Memory B cell (primary cell): ENCODE data around the gene SNED1.

Source experiments
- ATAC-seq: fragments of 150-1000 bp; cut with Tn5 transposase; 2 replicates; pipeline ENCODE4 v1.10.0; 2021; ENCODE audit warnings: low read depth, mild to moderate bottlenecking, moderate library complexity
- DNase-seq, 2 donors: peaks; one replicate each; pipeline ENCODE4 v3.0.0; 2022; ENCODE audit warnings: low spot score in 2 of 2
- H3K27ac Mint-ChIP-seq: one replicate; pipeline ENCODE4 v1.8.0; 2022; ENCODE audit warnings: mild to moderate bottlenecking, moderate library complexity, mixed read lengths
- H3K27me3 Mint-ChIP-seq: one replicate; pipeline ENCODE4 v1.8.0; 2022; ENCODE audit warnings: mixed read lengths
- H3K36me3 Mint-ChIP-seq: one replicate; pipeline ENCODE4 v1.8.0; 2022; ENCODE audit warnings: mild to moderate bottlenecking, mixed read lengths
- H3K4me1 Mint-ChIP-seq: one replicate; pipeline ENCODE4 v1.8.0; 2022; ENCODE audit warnings: mixed read lengths
- H3K4me3 Mint-ChIP-seq: one replicate; pipeline ENCODE4 v1.8.0; 2022; ENCODE audit warnings: mild to moderate bottlenecking, moderate library complexity, mixed read lengths
- H3K9me3 Mint-ChIP-seq: one replicate; pipeline ENCODE4 v1.8.0; 2022; ENCODE audit warnings: mixed read lengths

Gene SNED1

GRCh38 chr2:241080405-241081189, 82.2 kb downstream of the SNED1 start:
- ATAC-seq (no peak), DNase-seq (no peak)
- Mint-ChIP-seq H3K9me3 (peaks cover 1% of the 10 kb centered on the region), H3K4me3 (no peak overlapping the region), H3K27me3 (no peaks in the 10 kb centered on the region), H3K36me3 (peaks cover 9% of the 10 kb centered on the region), H3K4me1 (peaks cover 6% of the 10 kb centered on the region), H3K27ac (no peak overlapping the region)

GRCh38 chr2:241081190-241081642, 82.8 kb downstream of the SNED1 start:
- Mint-ChIP-seq H3K27ac (no peak overlapping the region), H3K4me3 (no peak overlapping the region), H3K4me1 (peaks cover 7% of the 10 kb centered on the region), H3K36me3 (peaks cover 10% of the 10 kb centered on the region), H3K27me3 (no peaks in the 10 kb centered on the region), H3K9me3 (peaks cover 1% of the 10 kb centered on the region)
- ATAC-seq (no peak), DNase-seq (no peak)

- peaks cover 13% of the 10 kb centered on the region for H3K36me3 Mint-ChIP-seq
- no peaks in the 10 kb centered on the region for H3K27me3 Mint-ChIP-seq
- H3K4me1 Mint-ChIP-seq = peaks cover 9% of the 10 kb centered on the region
- no peak overlapping the region for H3K27ac Mint-ChIP-seq
- H3K9me3 Mint-ChIP-seq = peaks cover 1% of the 10 kb centered on the region
- H3K4me3 Mint-ChIP-seq = no peak overlapping the region
- DNase-seq (no peak), ATAC-seq (no peak)
Measured at GRCh38 chr2:241081643-241082340, 83.4 kb downstream of the SNED1 start.

GRCh38 chr2:241082341-241083090, 84.1 kb downstream of the SNED1 start:
- DNase-seq (no peak), ATAC-seq (no peak)
- H3K4me3 Mint-ChIP-seq = no peak overlapping the region
- peaks cover 1% of the 10 kb centered on the region for H3K9me3 Mint-ChIP-seq
- peak overlapping the region; percentile 32 for H3K27ac Mint-ChIP-seq
- H3K27me3 Mint-ChIP-seq = no peaks in the 10 kb centered on the region
- peaks cover 13% of the 10 kb centered on the region for H3K36me3 Mint-ChIP-seq
- peaks cover 9% of the 10 kb centered on the region for H3K4me1 Mint-ChIP-seq

DNA sequence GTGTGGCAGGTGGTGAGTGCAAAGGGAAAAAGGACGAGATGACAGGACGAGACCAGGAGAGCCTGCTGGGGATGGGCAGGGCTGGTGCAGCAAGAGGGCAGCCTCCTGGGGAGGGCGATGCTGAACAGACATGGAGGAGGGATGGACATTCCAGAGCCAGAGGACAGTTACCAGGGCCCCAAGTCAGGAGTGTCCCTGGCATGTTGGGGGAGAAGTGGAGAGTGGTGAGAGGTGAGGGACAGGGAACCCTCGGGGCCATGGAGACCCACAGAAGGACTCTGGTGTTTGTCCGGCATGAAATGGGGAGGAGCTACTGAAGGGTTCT, 84.6 kb downstream of the SNED1 start:
- peak overlapping the region; percentile 32 for H3K27ac Mint-ChIP-seq
- peaks cover 13% of the 10 kb centered on the region for H3K36me3 Mint-ChIP-seq
- H3K27me3 Mint-ChIP-seq = no peaks in the 10 kb centered on the region
- peaks cover 1% of the 10 kb centered on the region for H3K9me3 Mint-ChIP-seq
- ATAC-seq = no peak
- peaks cover 14% of the 10 kb centered on the region for H3K4me1 Mint-ChIP-seq
- H3K4me3 Mint-ChIP-seq = no peak overlapping the region
- DNase-seq = no peak

GRCh38 chr2:241084856-241085444, 86.5 kb downstream of the SNED1 start:
- Mint-ChIP-seq H3K9me3 (peaks cover 1% of the 10 kb centered on the region), H3K36me3 (peaks cover 13% of the 10 kb centered on the region), H3K27ac (no peak overlapping the region), H3K27me3 (no peaks in the 10 kb centered on the region), H3K4me1 (peaks cover 17% of the 10 kb centered on the region), H3K4me3 (no peak overlapping the region)
- DNase-seq = no peak
- no peak for ATAC-seq

- no peaks in the 10 kb centered on the region for H3K27me3 Mint-ChIP-seq
- ATAC-seq (no peak), DNase-seq (no peak)
- peaks cover 21% of the 10 kb centered on the region for H3K36me3 Mint-ChIP-seq
- H3K4me1 Mint-ChIP-seq = peaks cover 18% of the 10 kb centered on the region
- H3K27ac Mint-ChIP-seq = peak overlapping the region; percentile 58
- peak overlapping the region; percentile 72 for H3K4me3 Mint-ChIP-seq
- H3K9me3 Mint-ChIP-seq = peaks cover 1% of the 10 kb centered on the region
Measured at GRCh38 chr2:241087420-241088268, 89.2 kb downstream of the SNED1 start.

GRCh38 chr2:241088376-241088775, 90.0 kb downstream of the SNED1 start:
- ATAC-seq (peak; percentile 85), DNase-seq (no peak)
- Mint-ChIP-seq H3K27ac (peak overlapping the region; percentile 58), H3K27me3 (no peaks in the 10 kb centered on the region), H3K4me1 (peaks cover 15% of the 10 kb centered on the region), H3K9me3 (peaks cover 1% of the 10 kb centered on the region), H3K4me3 (peak overlapping the region; percentile 72), H3K36me3 (peaks cover 22% of the 10 kb centered on the region)

DNA sequence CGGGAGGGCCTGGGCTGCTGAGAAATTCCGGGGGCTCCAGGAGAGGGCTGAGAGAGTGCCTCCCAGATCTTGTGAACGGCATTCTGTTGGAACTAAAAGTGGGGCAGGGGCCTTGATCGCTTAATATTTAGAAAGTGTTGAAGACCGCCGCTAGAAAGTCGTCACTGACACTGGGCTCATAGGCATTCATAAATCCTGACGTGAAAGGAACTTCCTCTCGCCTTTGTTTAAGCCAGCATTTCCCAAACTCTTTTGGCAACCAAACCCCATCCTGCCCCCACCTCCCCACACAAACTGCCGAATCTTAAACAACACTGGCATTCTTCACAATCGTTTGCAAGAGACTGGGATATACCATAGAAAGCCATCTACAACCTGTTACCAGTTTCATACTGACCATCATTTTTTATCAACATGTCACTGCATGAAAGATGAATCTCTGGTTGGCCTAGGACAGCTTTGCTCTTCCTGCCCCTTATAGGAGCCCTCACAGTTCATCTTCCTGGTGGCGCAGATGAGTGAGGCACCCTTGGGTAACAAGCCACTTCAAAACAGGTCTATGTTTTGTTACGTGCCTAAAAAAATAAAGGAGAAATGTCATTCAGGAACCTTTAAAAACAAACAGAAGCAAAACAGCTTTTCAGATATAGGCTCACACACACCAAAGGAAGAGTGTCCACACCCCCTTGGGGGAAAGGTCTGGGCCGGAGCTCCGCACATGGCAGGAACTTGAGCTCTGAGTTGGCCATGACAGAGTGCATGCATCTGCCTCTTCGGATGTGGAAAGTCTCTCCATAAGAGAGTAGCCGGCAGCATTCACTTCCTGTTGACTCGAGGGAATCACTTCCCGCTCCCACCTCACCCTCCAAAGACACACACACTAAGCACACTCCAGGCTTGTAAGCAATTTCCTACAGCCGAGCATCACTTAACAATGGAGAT, 90.6 kb downstream of the SNED1 start:
- no peaks in the 10 kb centered on the region for H3K27me3 Mint-ChIP-seq
- ATAC-seq = no peak
- H3K36me3 Mint-ChIP-seq = peaks cover 22% of the 10 kb centered on the region
- peaks cover 1% of the 10 kb centered on the region for H3K9me3 Mint-ChIP-seq
- H3K27ac Mint-ChIP-seq = peak overlapping the region; percentile 58
- H3K4me3 Mint-ChIP-seq = no peak overlapping the region
- no peak for DNase-seq
- peaks cover 15% of the 10 kb centered on the region for H3K4me1 Mint-ChIP-seq

- H3K27me3 Mint-ChIP-seq = no peaks in the 10 kb centered on the region
- H3K9me3 Mint-ChIP-seq = no peaks in the 10 kb centered on the region
- DNase-seq = no peak
- no peak for ATAC-seq
- H3K4me1 Mint-ChIP-seq = peaks cover 22% of the 10 kb centered on the region
- peaks cover 24% of the 10 kb centered on the region for H3K36me3 Mint-ChIP-seq
- H3K27ac Mint-ChIP-seq = no peak overlapping the region
- H3K4me3 Mint-ChIP-seq = no peak overlapping the region
Measured at GRCh38 chr2:241091201-241091600, 92.8 kb downstream of the SNED1 start.

DNA sequence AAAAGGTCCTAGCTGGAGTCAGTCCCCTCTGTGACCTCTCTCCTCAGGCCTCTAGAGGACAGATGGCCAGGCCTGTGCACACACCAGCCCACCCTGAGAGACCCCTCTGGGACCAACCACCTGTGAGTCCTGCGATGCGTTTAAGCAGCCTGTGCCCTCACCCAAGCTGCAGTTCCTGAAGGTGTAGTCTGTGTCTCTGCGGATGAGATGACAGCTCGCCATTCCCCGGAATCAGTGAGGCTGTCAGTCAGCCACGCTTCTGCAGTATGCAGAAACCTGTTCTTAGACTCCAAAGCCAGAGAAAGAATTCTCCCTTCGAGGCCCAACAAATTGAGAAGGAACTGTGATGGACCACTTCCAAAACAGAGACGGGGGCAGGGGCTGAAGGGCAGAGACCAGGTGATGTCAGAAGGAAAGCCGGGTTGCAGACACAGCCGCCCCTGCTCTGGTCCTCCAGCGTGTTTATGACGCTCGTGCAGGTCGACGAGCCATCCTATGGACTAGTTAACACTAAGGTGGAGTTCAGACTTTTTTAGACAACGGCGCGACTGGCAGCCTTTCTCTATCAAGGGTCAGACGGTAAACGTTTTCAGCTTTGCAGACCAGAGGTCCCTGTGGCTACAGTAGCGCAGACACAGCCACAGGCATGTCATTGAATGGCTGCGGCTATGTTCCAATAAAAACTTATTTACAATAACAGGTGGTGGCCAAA, 93.5 kb downstream of the SNED1 start:
- H3K36me3 Mint-ChIP-seq = peaks cover 26% of the 10 kb centered on the region
- peaks cover 24% of the 10 kb centered on the region for H3K4me1 Mint-ChIP-seq
- no peaks in the 10 kb centered on the region for H3K9me3 Mint-ChIP-seq
- H3K27ac Mint-ChIP-seq = no peak overlapping the region
- ATAC-seq = no peak
- DNase-seq = no peak
- H3K27me3 Mint-ChIP-seq = no peaks in the 10 kb centered on the region
- no peak overlapping the region for H3K4me3 Mint-ChIP-seq

GRCh38 chr2:241092677-241093076, 94.3 kb downstream of the SNED1 start:
- ATAC-seq (no peak), DNase-seq (no peak)
- Mint-ChIP-seq H3K27ac (peak overlapping the region; percentile 28), H3K4me3 (no peak overlapping the region), H3K4me1 (peaks cover 31% of the 10 kb centered on the region), H3K9me3 (no peaks in the 10 kb centered on the region), H3K27me3 (no peaks in the 10 kb centered on the region), H3K36me3 (peaks cover 33% of the 10 kb centered on the region)
